DMS53 treated with DMSO at 0.1 percent for 48 hours (cell line): ENCODE results near the gene KANSL1.
"Not testable (repeated sequence)": the region's sequence is repeated elsewhere in the genome, so short reads cannot be mapped to it uniquely, and the experiment has no call there.

Experiments used
- DNase-seq: peaks from one replicate; lab custom pipeline; 2025; ENCODE audit not compliant: unreplicated experiment; lab: John Stamatoyannopoulos, UW

Gene KANSL1

GRCh38 chr17:46026166-46027047, 166.8 kb downstream of the KANSL1 start:
- no peak for DNase-seq

- DNase-seq = no peak
Observed at GRCh38 chr17:46025510-46026165, 167.6 kb downstream of the KANSL1 start.

GRCh38 chr17:46025060-46025459, 168.2 kb downstream of the KANSL1 start:
- DNase-seq = no peak

- no peak for DNase-seq
Observed at GRCh38 chr17:46024590-46024989, 168.6 kb downstream of the KANSL1 start.

- DNase-seq = no peak
Observed at GRCh38 chr17:46023783-46024388, 169.3 kb downstream of the KANSL1 start.

- not testable (repeated sequence) for DNase-seq
Observed at GRCh38 chr17:46023366-46023765, 169.9 kb downstream of the KANSL1 start.

- no peak for DNase-seq
Observed at GRCh38 chr17:46020998-46021397, 172.2 kb downstream of the KANSL1 start.

GRCh38 chr17:46020023-46020761, 173.0 kb downstream of the KANSL1 start:
- DNase-seq = no peak

GRCh38 chr17:46019408-46019925, 173.8 kb downstream of the KANSL1 start:
- not testable (repeated sequence) for DNase-seq

GRCh38 chr17:46013502-46014165, 179.6 kb downstream of the KANSL1 start:
- DNase-seq = no peak

GRCh38 chr17:46013127-46013501, 180.1 kb downstream of the KANSL1 start:
- no peak for DNase-seq

GRCh38 chr17:46012506-46013079, 180.6 kb downstream of the KANSL1 start:
- no peak for DNase-seq

- DNase-seq = no peak
Observed at GRCh38 chr17:46011711-46012505, 181.3 kb downstream of the KANSL1 start.

- no peak for DNase-seq
Observed at GRCh38 chr17:46010597-46011186, 182.5 kb downstream of the KANSL1 start.

- no peak for DNase-seq
Observed at GRCh38 chr17:46009681-46010596, 183.3 kb downstream of the KANSL1 start.

- no peak for DNase-seq
Observed at GRCh38 chr17:46008591-46008990, 184.6 kb downstream of the KANSL1 start.

- no peak for DNase-seq
Observed at GRCh38 chr17:46007461-46007965, 185.7 kb downstream of the KANSL1 start.

- not testable (repeated sequence) for DNase-seq
Observed at GRCh38 chr17:46006082-46006481, 187.1 kb downstream of the KANSL1 start.
